A549 (cell line): ENCODE data around the gene BCL2L15. TPM values are rescaled to one million over a fixed set of nuclear protein-coding genes. Genes with fewer than 3 reads are reported as not detected.

Experiments used
- ATAC-seq, 2 experiments: fragments of 200-7000 bp in 1 of 2; fragments of >200 bp in 1 of 2; cut with Nextera tagmentation in 1 of 2; cut with Tn5 transposase in 1 of 2; 3 replicates each; pipeline versions ENCODE4 v1.8.0 to v1.9.1; 2018 to 2020; ENCODE audit warnings: mild to moderate bottlenecking in 1 of 2, moderate library complexity in 1 of 2
- CTCF ChIA-PET: fragments of 300-600 bp; sonication (Branson Sonifier 250); formaldehyde crosslinking; extraction: SDS; loops from one replicate; lab custom pipeline; 2021; ENCODE audit warnings: antibody characterized with exemption, inconsistent platforms; lab: Yijun Ruan, JAX
- POLR2A ChIA-PET: fragments of 350-600 bp; formaldehyde crosslinking; extraction: SDS; loops from one replicate; lab custom pipeline; 2021; ENCODE audit warnings: antibody characterized with exemption, inconsistent platforms; lab: Yijun Ruan, JAX
- DNase-seq, 2 experiments: peaks; one replicate each; pipeline versions ENCODE4 v3.0.0 to v3.0.0-alpha.2; 2011 to 2016; ENCODE audit warnings: low read depth in 1 of 2, low spot score in 1 of 2
- FAIRE-seq: peaks from 2 replicates; lab custom pipeline; 2011; peaks lifted over from hg19 to GRCh38; lab: Jason Lieb, UNC
- H3K27ac ChIP-seq, 2 experiments: fragments of >200 bp; sonication (Bioruptor Twin); formaldehyde crosslinking; 3 replicates each; pipeline ENCODE4 v1.5.1; 2016 to 2017
- H3K4me1 ChIP-seq: fragments of >200 bp; sonication (Bioruptor Twin); formaldehyde crosslinking; 3 replicates; pipeline ENCODE4 v1.6.1; 2016
- H3K4me2 ChIP-seq: fragments of >200 bp; sonication (Bioruptor Twin); formaldehyde crosslinking; 3 replicates; pipeline ENCODE4 v1.6.1; 2016
- H3K4me3 ChIP-seq: fragments of >200 bp; sonication (Bioruptor Twin); formaldehyde crosslinking; 3 replicates; pipeline ENCODE4 v1.5.1; 2016
- H3K9me3 ChIP-seq: fragments of >200 bp; sonication (Bioruptor Twin); formaldehyde crosslinking; 3 replicates; pipeline ENCODE4 v1.6.1; 2016
- CBX8 ChIP-seq: fragments of 200-600 bp; sonication (generic); IDR thresholded peaks from 2 replicates; pipeline ENCODE4 v1.6.1; 2016
- CEBPB ChIP-seq, 2 experiments: fragments of >200 bp in 1 of 2; sonication (Bioruptor Twin) in 1 of 2; formaldehyde crosslinking in 1 of 2; IDR thresholded peaks; 2 replicates each; pipeline ENCODE4 v1.6.1; 2012 to 2016
- CHD4 ChIP-seq: fragments of 200-600 bp; sonication (generic); IDR thresholded peaks from 2 replicates; pipeline ENCODE4 v1.6.1; 2016; ENCODE audit warnings: antibody characterized with exemption, mild to moderate bottlenecking, borderline replicate concordance
- ESRRA ChIP-seq: fragments of 150-350 bp; IDR thresholded peaks from 2 replicates; pipeline ENCODE4 v1.6.1; 2014; ENCODE audit warnings: mild to moderate bottlenecking, low read length, borderline replicate concordance
- HOXB13 ChIP-seq: fragments of 250-450 bp; sonication (Bioruptor Pico); IDR thresholded peaks from 2 replicates; pipeline ENCODE4 v1.5.0; 2020; ENCODE audit warnings: low read depth, mild to moderate bottlenecking, moderate library complexity
- JUN ChIP-seq, 2 experiments: fragments of >200 bp; sonication (Bioruptor Twin); formaldehyde crosslinking; IDR thresholded peaks; 2 replicates in 1 of 2; 3 replicates in 1 of 2; pipeline ENCODE4 v1.6.1; 2016 to 2017
- JUNB ChIP-seq: fragments of >200 bp; sonication (Bioruptor Twin); formaldehyde crosslinking; IDR thresholded peaks from 2 replicates; pipeline ENCODE4 v1.6.1; 2016
- KDM1A ChIP-seq: fragments of 200-600 bp; sonication (generic); IDR thresholded peaks from 2 replicates; pipeline ENCODE4 v1.6.1; 2016; ENCODE audit warnings: low read depth, mild to moderate bottlenecking
- KDM5A ChIP-seq: fragments of 200-600 bp; sonication (generic); IDR thresholded peaks from 2 replicates; pipeline ENCODE4 v1.6.1; 2016; ENCODE audit warnings: antibody characterized with exemption, mild to moderate bottlenecking
- MAFK ChIP-seq: fragments of 450-650 bp; IDR thresholded peaks from 2 replicates; pipeline ENCODE4 v1.6.1; 2014; ENCODE audit not compliant: partially characterized antibody
- POLR2AphosphoS2 ChIP-seq: conservative IDR thresholded peaks from 2 replicates; pipeline ENCODE4 v1.6.1; 2012; ENCODE audit warnings: low read length, improper control_type of control experiment, inconsistent platforms
- RCOR1 ChIP-seq: fragments of 150-350 bp; IDR thresholded peaks from 2 replicates; pipeline ENCODE4 v1.6.1; 2014; ENCODE audit warnings: antibody characterized with exemption, low read length, low read depth
- RNF2 ChIP-seq: fragments of 200-600 bp; sonication (generic); IDR thresholded peaks from 2 replicates; pipeline ENCODE4 v1.6.1; 2016; ENCODE audit warnings: low read depth, mild to moderate bottlenecking, antibody characterized with exemption, moderate library complexity, borderline replicate concordance
- TFCP2L1 ChIP-seq: fragments of 250-450 bp; sonication (Bioruptor Pico); IDR thresholded peaks from 2 replicates; pipeline ENCODE4 v1.5.0; 2021; ENCODE audit warnings: mild to moderate bottlenecking
- ZNF302 ChIP-seq: fragments of 250-450 bp; sonication (Bioruptor Pico); IDR thresholded peaks from 2 replicates; pipeline ENCODE4 v1.9.0; 2021; ENCODE audit warnings: inconsistent platforms, mild to moderate bottlenecking, moderate library complexity
- WGBS: methylation state at CpG from one replicate; pipeline ENCODE4 v1.1.6; 2017; ENCODE audit errors: missing lambda C conversion rate; 5-methylcytosine and 5-hydroxymethylcytosine counted together
- polyA plus RNA-seq, 4 experiments: library from polyadenylated mRNA; depleted of rRNA in 3 of 4; stranded (reverse); fragments of >200 nt; fragmentation: RNase III in 1 of 4; extraction: RNeasy Plus Mini Kit Qiagen cat#74134 plus additional on column Dnase treatment in 1 of 4; gene quantifications; 2 replicates in 3 of 4; 3 replicates in 1 of 4; pipeline ENCODE4 v1.2.3, GENCODE V29; 2011 to 2017
- TF ChIP-seq, protein P1 (sequence below): fragments of >200 bp; sonication (Bioruptor Twin); formaldehyde crosslinking; IDR thresholded peaks from 2 replicates; pipeline ENCODE4 v1.6.1; 2016
- TF ChIP-seq, protein P2 (sequence below): IDR thresholded peaks from 2 replicates; pipeline ENCODE4 v1.6.1; 2012
- TF ChIP-seq, protein P3 (sequence below): fragments of 250-450 bp; sonication (Bioruptor Pico); IDR thresholded peaks from 2 replicates; pipeline ENCODE4 v1.5.0; 2021; ENCODE audit warnings: mild to moderate bottlenecking, moderate library complexity, borderline replicate concordance
- TF ChIP-seq, protein P4 (sequence below): fragments of 150-350 bp; IDR thresholded peaks from 2 replicates; pipeline ENCODE4 v1.6.1; 2014; ENCODE audit warnings: low read depth, mild to moderate bottlenecking, low read length
- TF ChIP-seq, protein P5 (sequence below): IDR thresholded peaks from 2 replicates; pipeline ENCODE4 v1.6.1; 2012
- TF ChIP-seq, protein P6 (sequence below): fragments of >200 bp; sonication (Bioruptor Twin); formaldehyde crosslinking; IDR thresholded peaks from 3 replicates; pipeline ENCODE4 v1.5.1; 2016
- TF ChIP-seq, protein P7 (sequence below): IDR thresholded peaks from 2 replicates; pipeline ENCODE4 v1.6.1; 2012; ENCODE audit warnings: low read depth, borderline replicate concordance

Gene BCL2L15
- polyA plus RNA-seq, 2 of the 4 experiments (the other 2 are of a cell fraction): 2.1 to 2.3 TPM

DNA sequence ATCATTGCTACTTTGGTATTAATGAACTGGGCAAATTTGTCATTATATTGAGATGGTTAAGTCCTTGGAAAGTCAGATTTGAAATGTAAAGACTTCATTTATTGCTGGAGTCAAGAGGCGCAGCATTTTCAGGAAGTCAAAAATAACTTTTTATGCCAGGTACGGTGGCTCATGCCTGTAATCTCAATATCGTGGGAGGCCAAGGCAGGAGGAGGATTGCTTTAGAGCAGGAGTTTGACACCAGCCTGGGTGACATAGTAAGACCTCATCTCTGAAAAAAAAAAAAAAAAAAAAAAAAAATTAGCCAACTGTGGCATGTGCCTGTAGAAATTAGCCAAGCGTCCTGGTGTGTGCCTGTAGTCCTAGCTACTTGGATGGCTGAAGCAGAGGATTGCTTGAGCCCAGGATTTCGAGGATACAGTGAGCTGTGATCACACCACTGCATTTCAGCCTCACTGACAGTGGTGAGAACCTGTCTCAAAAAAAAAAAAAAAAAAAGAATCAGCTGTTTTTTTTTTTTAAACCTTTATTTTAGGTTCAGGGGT lies 47.2 kb upstream of the BCL2L15 start:
- no peak for FAIRE-seq
- TF ChIP-seq, protein P1, sequence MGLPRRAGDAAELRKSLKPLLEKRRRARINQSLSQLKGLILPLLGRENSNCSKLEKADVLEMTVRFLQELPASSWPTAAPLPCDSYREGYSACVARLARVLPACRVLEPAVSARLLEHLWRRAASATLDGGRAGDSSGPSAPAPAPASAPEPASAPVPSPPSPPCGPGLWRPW: no peak
- no peak for ATAC-seq
- peaks cover 13% of the 10 kb centered on the region for H3K4me1 ChIP-seq
- CTCF ChIA-PET: no interaction called here
- POLR2A ChIA-PET: no interaction called here
- no peak overlapping the region for H3K27ac ChIP-seq
- no peaks in the 10 kb centered on the region for H3K9me3 ChIP-seq
- H3K4me2 ChIP-seq: no peak overlapping the region
- H3K4me3 ChIP-seq: no peak overlapping the region
- WGBS: 92% methylated on average over 5 of the region's 5 CpGs
- no peak for DNase-seq

DNA sequence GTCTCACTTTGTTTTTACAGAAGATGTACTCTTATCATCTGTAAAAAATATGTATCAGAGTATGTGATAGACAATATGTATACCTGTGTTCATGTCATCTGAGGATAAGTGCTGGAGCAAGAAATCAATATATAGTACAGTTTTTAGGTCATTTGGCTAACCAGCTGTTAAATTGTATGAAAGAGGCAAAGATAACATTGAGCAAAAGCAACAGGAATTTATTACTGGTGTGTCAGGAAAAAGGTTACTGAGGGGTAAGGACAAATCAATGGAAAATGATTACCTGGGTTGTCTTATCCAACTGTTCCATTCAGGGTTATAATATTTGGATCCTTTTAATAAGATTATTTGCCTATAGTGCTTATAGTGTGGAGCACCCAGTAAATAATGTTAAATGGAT lies 46.6 kb upstream of the BCL2L15 start:
- DNase-seq (no peak), ATAC-seq (no peak), FAIRE-seq (no peak)
- ChIA-PET POLR2A (no interaction called here), CTCF (interaction anchor here (1.8 kb wide), 1 partner anchor 349 kb away, joined by 4 read pairs; no protein-coding TSS in a partner anchor)
- no peak overlapping the region for H3K4me3 ChIP-seq
- H3K4me2 ChIP-seq: no peak overlapping the region
- peaks cover 13% of the 10 kb centered on the region for H3K4me1 ChIP-seq
- no peaks in the 10 kb centered on the region for H3K9me3 ChIP-seq
- TF ChIP-seq, protein P2, sequence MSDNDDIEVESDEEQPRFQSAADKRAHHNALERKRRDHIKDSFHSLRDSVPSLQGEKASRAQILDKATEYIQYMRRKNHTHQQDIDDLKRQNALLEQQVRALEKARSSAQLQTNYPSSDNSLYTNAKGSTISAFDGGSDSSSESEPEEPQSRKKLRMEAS: no peak
- TF ChIP-seq, protein P3, sequence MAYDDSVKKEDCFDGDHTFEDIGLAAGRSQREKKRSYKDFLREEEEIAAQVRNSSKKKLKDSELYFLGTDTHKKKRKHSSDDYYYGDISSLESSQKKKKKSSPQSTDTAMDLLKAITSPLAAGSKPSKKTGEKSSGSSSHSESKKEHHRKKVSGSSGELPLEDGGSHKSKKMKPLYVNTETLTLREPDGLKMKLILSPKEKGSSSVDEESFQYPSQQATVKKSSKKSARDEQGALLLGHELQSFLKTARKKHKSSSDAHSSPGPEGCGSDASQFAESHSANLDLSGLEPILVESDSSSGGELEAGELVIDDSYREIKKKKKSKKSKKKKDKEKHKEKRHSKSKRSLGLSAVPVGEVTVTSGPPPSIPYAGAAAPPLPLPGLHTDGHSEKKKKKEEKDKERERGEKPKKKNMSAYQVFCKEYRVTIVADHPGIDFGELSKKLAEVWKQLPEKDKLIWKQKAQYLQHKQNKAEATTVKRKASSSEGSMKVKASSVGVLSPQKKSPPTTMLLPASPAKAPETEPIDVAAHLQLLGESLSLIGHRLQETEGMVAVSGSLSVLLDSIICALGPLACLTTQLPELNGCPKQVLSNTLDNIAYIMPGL (CRISPR knock-in tag): no peak
- TF ChIP-seq HOXB13 (CRISPR knock-in tag) (no peak), RCOR1 (no peak)
- H3K27ac ChIP-seq: no peak overlapping the region

DNA sequence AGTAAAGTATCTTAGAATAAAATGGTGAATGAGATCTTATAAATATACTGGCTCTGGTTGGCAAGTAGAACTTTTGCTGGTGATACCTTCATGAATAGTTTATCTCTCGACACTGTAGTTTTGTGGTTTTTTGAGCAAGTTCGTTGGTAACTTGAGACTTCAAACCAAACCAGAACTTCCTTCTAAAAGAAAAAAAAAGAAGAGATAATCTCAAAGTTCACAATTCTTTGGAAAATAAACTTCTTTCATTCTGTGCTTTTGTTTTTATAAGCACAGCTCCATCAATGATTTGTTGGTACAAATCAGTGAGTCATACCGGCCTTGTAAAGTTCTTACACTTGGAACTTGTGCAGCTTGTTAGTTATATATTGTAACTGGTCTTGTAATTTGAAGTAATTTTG lies 44.1 kb upstream of the BCL2L15 start:
- no peak overlapping the region for H3K27ac ChIP-seq
- ChIA-PET POLR2A (interaction anchor here (3.7 kb wide), 1 partner anchor 26 kb away, joined by 32 read pairs; the partner anchor contains the start of genes AP4B1 and DCLRE1B), CTCF (interaction anchor here (0.6 to 1.3 kb wide), 4 partner anchors 9 to 171 kb away, joined by 3 to 5 read pairs (median 4); no protein-coding TSS in a partner anchor)
- H3K4me1 ChIP-seq: peaks cover 21% of the 10 kb centered on the region
- peak overlapping the region; percentile 90 for H3K4me2 ChIP-seq
- DNase-seq (no peak), ATAC-seq (no peak), FAIRE-seq (no peak)
- no peaks in the 10 kb centered on the region for H3K9me3 ChIP-seq
- no peak overlapping the region for H3K4me3 ChIP-seq
- 38% methylated on average over 3 of the region's 3 CpGs for WGBS
- TF ChIP-seq, protein P4, sequence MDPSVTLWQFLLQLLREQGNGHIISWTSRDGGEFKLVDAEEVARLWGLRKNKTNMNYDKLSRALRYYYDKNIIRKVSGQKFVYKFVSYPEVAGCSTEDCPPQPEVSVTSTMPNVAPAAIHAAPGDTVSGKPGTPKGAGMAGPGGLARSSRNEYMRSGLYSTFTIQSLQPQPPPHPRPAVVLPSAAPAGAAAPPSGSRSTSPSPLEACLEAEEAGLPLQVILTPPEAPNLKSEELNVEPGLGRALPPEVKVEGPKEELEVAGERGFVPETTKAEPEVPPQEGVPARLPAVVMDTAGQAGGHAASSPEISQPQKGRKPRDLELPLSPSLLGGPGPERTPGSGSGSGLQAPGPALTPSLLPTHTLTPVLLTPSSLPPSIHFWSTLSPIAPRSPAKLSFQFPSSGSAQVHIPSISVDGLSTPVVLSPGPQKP: no peak
- TF ChIP-seq RNF2: no peak
- no peak for TF ChIP-seq MAFK
- TF ChIP-seq, protein P5, sequence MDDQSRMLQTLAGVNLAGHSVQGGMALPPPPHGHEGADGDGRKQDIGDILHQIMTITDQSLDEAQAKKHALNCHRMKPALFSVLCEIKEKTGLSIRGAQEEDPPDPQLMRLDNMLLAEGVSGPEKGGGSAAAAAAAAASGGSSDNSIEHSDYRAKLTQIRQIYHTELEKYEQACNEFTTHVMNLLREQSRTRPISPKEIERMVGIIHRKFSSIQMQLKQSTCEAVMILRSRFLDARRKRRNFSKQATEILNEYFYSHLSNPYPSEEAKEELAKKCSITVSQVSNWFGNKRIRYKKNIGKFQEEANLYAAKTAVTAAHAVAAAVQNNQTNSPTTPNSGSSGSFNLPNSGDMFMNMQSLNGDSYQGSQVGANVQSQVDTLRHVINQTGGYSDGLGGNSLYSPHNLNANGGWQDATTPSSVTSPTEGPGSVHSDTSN: no peak
- TF ChIP-seq, protein P6, sequence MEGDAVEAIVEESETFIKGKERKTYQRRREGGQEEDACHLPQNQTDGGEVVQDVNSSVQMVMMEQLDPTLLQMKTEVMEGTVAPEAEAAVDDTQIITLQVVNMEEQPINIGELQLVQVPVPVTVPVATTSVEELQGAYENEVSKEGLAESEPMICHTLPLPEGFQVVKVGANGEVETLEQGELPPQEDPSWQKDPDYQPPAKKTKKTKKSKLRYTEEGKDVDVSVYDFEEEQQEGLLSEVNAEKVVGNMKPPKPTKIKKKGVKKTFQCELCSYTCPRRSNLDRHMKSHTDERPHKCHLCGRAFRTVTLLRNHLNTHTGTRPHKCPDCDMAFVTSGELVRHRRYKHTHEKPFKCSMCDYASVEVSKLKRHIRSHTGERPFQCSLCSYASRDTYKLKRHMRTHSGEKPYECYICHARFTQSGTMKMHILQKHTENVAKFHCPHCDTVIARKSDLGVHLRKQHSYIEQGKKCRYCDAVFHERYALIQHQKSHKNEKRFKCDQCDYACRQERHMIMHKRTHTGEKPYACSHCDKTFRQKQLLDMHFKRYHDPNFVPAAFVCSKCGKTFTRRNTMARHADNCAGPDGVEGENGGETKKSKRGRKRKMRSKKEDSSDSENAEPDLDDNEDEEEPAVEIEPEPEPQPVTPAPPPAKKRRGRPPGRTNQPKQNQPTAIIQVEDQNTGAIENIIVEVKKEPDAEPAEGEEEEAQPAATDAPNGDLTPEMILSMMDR: no peak
- no peak for TF ChIP-seq CHD4
- no peak for TF ChIP-seq TFCP2L1
- no peak for TF ChIP-seq KDM1A
- no peak for TF ChIP-seq KDM5A
- TF ChIP-seq POLR2AphosphoS2: no peak
- no peak for TF ChIP-seq CEBPB (IDR thresholded peaks at IDR 0.05)
- TF ChIP-seq JUNB: no peak
- no peak for TF ChIP-seq ZNF302 (CRISPR knock-in tag)
- no peak for TF ChIP-seq ESRRA
- TF ChIP-seq, protein P1: no peak
- TF ChIP-seq, protein P7, sequence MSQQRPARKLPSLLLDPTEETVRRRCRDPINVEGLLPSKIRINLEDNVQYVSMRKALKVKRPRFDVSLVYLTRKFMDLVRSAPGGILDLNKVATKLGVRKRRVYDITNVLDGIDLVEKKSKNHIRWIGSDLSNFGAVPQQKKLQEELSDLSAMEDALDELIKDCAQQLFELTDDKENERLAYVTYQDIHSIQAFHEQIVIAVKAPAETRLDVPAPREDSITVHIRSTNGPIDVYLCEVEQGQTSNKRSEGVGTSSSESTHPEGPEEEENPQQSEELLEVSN: no peak
- no peak for TF ChIP-seq CBX8
- no peak for TF ChIP-seq JUN (IDR thresholded peaks at IDR 0.05)
